Measurements from ENCODE around the gene NHLRC4. TPM values are rescaled to one million over a fixed set of nuclear protein-coding genes. Genes with fewer than 3 reads are reported as not detected.

The NHLRC4 gene
- total and polyA plus RNA-seq, 4 donors, result 2.3 to 8.6 (median 5.7) TPM

- H3K27me3 ChIP-seq (ENCODE audit: control insufficient read depth in 3 of 3, insufficient read depth in 3 of 3, low read length in 2 of 3), result no peaks in the 10 kb centered on the region
- peaks cover 0 to 42% (median 3%) of the 10 kb centered on the region in 4 donors for H3K36me3 ChIP-seq (ENCODE audit: control insufficient read depth in 4 of 4, insufficient read depth in 4 of 4, low read length in 4 of 4)
- no peak overlapping the region for H3K27ac ChIP-seq (ENCODE audit: low read depth in 1 of 2, low read length in 1 of 2)
- H3K9me3 ChIP-seq (ENCODE audit: control insufficient read depth in 4 of 4, insufficient read depth in 3 of 4, low read length in 3 of 4), result no peaks in the 10 kb centered on the region
- H3K9ac ChIP-seq (ENCODE audit: insufficient read depth in 1 of 2, low read length in 2 of 2), result no peak overlapping the region
- WGBS, 2 donors, result 93 to 94% methylated on average over 17 of the region's 17 CpGs
- TF ChIP-seq CTCF (IDR thresholded peaks at IDR 0.05; ENCODE audit: control extremely low read depth, extremely low read depth), result no peak
- ATAC-seq (ENCODE audit: insufficient read depth, low FRiP score) (no peak), DNase-seq (no peak)
- no peak overlapping the region for H3K4me3 ChIP-seq
- H3K4me1 ChIP-seq (ENCODE audit: control insufficient read depth in 5 of 5, insufficient read depth in 5 of 5, low read length in 5 of 5), result peaks cover 0 to 6% (median 0%) of the 10 kb centered on the region in 5 donors
Measured at GRCh38 chr16:536746-537145, 30.1 kb upstream of the NHLRC4 start.

- Histone ChIP-seq H3K27me3 (ENCODE audit: control insufficient read depth in 3 of 3, insufficient read depth in 3 of 3, low read length in 2 of 3) (no peaks in the 10 kb centered on the region), H3K36me3 (ENCODE audit: control insufficient read depth in 4 of 4, insufficient read depth in 4 of 4, low read length in 4 of 4) (peaks cover 0 to 44% (median 3%) of the 10 kb centered on the region in 4 donors), H3K9me3 (ENCODE audit: control insufficient read depth in 4 of 4, insufficient read depth in 3 of 4, low read length in 3 of 4) (no peaks in the 10 kb centered on the region), H3K4me1 (ENCODE audit: control insufficient read depth in 5 of 5, insufficient read depth in 5 of 5, low read length in 5 of 5) (peaks cover 0 to 6% (median 0%) of the 10 kb centered on the region in 5 donors), H3K27ac (ENCODE audit: low read depth in 1 of 2, low read length in 1 of 2) (no peak overlapping the region), H3K9ac (ENCODE audit: insufficient read depth in 1 of 2, low read length in 2 of 2) (no peak overlapping the region), H3K4me3 (no peak overlapping the region)
- no peak for ATAC-seq (ENCODE audit: insufficient read depth, low FRiP score)
- TF ChIP-seq CTCF (IDR thresholded peaks at IDR 0.05; ENCODE audit: control extremely low read depth, extremely low read depth), result no peak
- WGBS, 2 donors, result 96% methylated on average over 60 of the region's 60 CpGs
- DNase-seq, result no peak
Measured at GRCh38 chr16:537415-538335, 29.1 kb upstream of the NHLRC4 start.

- Histone ChIP-seq H3K27me3 (ENCODE audit: control insufficient read depth in 3 of 3, insufficient read depth in 3 of 3, low read length in 2 of 3) (no peaks in the 10 kb centered on the region), H3K9ac (ENCODE audit: insufficient read depth in 1 of 2, low read length in 2 of 2) (no peak overlapping the region), H3K9me3 (ENCODE audit: control insufficient read depth in 4 of 4, insufficient read depth in 3 of 4, low read length in 3 of 4) (no peaks in the 10 kb centered on the region), H3K27ac (ENCODE audit: low read depth in 1 of 2, low read length in 1 of 2) (no peak overlapping the region), H3K4me3 (no peak overlapping the region), H3K36me3 (ENCODE audit: control insufficient read depth in 4 of 4, insufficient read depth in 4 of 4, low read length in 4 of 4) (peaks cover 0 to 40% (median 3%) of the 10 kb centered on the region in 4 donors), H3K4me1 (ENCODE audit: control insufficient read depth in 5 of 5, insufficient read depth in 5 of 5, low read length in 5 of 5) (peaks cover 0 to 6% (median 0%) of the 10 kb centered on the region in 5 donors)
- ATAC-seq (ENCODE audit: insufficient read depth, low FRiP score) (no peak), DNase-seq (no peak)
- no peak for TF ChIP-seq CTCF (IDR thresholded peaks at IDR 0.05; ENCODE audit: control extremely low read depth, extremely low read depth)
- WGBS, 2 donors, result 93 to 95% methylated on average over 34 of the region's 34 CpGs
Measured at GRCh38 chr16:539901-540530, 26.8 kb upstream of the NHLRC4 start.

Measured in lung (tissue), 12 donors.